Stimulated activated CD4-positive, alpha-beta T cell treated with anti-CD3 and anti-CD28 coated beads, Interleukin-1b, Interleukin-23, amount 100 ng/mL, for 1 hour (primary cell): ENCODE data around the gene SEC23A.

Source experiments
- DNase-seq, 2 donors: peaks; one replicate each; pipeline ENCODE4 v3.0.0-alpha.2; 2020; ENCODE audit warnings: low read depth in 2 of 2

Gene SEC23A

DNA sequence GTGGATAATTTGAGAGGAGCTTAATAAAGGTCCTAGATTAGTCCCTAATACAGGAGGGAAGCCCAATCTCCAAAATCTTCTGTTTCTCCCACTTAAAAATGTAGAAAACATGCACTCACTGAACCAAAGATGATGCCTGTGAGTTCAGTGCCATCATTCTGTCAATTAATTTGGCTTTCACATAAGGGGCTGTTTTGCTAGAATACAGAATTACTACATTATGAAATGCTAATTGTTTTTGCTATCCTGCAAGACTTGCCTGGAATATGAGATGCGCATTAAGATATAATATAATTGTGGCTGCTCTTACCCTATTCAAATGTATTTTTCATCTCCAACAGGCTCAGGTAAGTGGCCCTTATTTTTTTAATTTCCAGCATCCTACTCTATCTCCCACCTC lies 111.7 kb downstream of the SEC23A start:
- DNase-seq, result no peak

DNA sequence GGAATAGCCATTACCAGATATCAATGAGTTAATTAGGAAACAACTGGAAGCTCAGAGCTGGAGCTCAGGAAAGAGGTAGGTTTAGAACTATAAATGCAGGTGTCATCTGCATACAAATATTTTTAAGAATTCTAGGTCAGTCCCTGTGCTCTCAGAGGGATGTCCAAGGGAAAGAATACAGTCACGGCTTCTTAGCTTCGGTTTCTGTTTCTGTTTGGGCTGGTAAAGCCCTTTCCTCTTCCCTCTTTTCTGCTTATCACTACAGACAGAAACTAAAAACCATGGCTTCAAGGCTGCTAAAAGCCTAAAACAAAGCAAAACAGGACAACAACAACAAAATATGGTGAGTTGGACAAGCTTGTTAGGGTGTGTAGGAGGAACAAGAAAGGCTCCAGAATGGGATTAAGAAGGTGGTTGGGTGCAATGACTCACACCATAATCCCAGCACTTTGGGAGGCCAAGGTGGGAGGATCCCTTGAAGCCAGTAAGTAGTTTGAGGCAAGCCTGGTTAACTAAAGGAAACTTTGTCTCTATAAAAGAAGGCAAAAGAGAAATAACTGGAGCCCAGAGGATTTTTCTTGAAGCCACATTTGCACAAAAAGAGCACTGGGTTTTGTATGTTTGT lies 113.0 kb downstream of the SEC23A start:
- no peak for DNase-seq

DNA sequence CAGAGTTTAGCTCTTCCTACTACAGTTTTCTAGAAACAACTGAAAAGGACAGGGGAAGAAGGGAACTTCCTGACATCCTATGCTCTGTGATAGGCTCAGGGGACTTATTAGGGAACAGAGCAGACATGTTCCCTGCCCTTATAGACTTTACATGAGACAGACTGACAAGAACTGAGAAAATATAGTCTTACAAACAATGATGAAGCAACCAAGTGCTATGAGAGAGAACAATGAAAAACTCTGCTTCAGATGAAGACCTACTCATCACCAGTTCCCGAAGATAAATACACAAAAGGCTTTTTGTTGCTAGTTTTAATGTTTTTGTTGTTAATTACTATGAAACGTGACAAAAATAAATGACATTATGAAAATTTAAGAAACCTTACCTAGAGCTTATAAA lies 115.3 kb downstream of the SEC23A start:
- no peak for DNase-seq

DNA sequence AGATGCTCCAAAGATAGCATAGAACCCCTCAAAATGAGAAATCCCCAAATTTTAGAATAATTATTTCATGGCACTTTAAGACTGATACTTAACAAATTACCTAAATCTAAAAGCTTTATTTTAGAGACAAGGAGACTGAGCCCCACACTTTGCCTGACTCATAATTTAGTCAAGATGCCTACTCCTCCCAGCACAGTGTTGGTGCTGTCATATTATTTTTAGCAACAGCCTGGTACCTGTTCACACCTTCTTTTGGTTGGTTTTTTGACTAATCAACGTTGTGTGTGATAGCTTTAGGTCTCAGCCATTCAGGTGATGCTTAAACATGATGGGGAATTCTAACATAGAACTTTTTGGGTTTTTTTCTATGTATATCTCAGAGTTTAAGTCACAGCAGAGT lies 120.2 kb downstream of the SEC23A start:
- no peak for DNase-seq

GRCh38 chr14:38982278-38982677 lies 120.8 kb downstream of the SEC23A start:
- DNase-seq, result no peak
